ENCODE measurements around the gene GSPT2. TPM values are rescaled to one million over a fixed set of nuclear protein-coding genes. Genes with fewer than 3 reads are reported as not detected.

GSPT2 gene
- total RNA-seq, 1 donor = 7.8 TPM

DNA sequence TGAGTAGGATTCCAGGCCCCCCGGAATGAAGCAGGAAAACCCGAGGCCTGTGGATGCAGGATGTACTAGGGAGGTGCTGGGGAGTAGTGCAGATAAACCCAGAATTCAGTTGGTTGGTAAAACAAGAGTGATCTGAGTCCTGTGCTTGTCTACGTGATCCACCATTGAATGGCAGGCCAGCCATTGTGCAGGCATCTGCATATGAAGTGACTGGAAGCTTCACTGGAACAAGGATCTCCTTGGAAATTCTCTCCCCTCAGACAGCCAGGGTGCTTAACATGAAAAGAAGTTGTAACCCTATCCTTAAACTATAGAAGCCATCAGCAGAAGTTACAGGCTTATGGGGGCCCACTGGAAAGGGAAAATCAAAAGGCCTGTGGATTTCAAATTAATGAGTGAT, 656 bp upstream of the GSPT2 start:
- no peak overlapping the region for H3K4me3 ChIP-seq (ENCODE audit: low read depth, low read length)
- DNase-seq (ENCODE audit: low read depth) = no peak
- TF ChIP-seq, protein P1, sequence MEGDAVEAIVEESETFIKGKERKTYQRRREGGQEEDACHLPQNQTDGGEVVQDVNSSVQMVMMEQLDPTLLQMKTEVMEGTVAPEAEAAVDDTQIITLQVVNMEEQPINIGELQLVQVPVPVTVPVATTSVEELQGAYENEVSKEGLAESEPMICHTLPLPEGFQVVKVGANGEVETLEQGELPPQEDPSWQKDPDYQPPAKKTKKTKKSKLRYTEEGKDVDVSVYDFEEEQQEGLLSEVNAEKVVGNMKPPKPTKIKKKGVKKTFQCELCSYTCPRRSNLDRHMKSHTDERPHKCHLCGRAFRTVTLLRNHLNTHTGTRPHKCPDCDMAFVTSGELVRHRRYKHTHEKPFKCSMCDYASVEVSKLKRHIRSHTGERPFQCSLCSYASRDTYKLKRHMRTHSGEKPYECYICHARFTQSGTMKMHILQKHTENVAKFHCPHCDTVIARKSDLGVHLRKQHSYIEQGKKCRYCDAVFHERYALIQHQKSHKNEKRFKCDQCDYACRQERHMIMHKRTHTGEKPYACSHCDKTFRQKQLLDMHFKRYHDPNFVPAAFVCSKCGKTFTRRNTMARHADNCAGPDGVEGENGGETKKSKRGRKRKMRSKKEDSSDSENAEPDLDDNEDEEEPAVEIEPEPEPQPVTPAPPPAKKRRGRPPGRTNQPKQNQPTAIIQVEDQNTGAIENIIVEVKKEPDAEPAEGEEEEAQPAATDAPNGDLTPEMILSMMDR (IDR thresholded peaks at IDR 0.05; ENCODE audit: insufficient read depth, low read depth, low read length) = no peak

DNA sequence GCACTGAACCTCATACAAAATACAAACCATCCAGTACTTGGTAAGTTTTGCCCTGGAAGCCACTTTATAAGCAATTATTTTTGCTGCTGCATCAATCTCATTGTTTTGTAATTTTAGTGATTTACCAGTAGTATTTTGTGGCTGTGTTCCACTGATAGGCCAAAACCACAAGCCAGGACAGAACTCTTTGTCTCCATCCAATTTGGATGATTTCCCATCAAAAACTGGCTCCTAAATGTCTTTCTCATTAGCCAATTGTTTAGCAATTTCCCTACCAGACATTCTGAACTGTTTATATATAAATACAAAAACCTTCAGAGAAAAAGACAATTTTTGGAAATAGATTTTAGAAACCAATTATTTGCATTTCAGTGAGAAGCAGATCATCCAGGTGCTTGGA, 4.4 kb downstream of the GSPT2 start:
- no peak overlapping the region for H3K4me3 ChIP-seq (ENCODE audit: low read depth, low read length)
- TF ChIP-seq, protein P1 (IDR thresholded peaks at IDR 0.05; ENCODE audit: insufficient read depth, low read depth, low read length) = no peak
- DNase-seq (ENCODE audit: low read depth) = no peak

DNA sequence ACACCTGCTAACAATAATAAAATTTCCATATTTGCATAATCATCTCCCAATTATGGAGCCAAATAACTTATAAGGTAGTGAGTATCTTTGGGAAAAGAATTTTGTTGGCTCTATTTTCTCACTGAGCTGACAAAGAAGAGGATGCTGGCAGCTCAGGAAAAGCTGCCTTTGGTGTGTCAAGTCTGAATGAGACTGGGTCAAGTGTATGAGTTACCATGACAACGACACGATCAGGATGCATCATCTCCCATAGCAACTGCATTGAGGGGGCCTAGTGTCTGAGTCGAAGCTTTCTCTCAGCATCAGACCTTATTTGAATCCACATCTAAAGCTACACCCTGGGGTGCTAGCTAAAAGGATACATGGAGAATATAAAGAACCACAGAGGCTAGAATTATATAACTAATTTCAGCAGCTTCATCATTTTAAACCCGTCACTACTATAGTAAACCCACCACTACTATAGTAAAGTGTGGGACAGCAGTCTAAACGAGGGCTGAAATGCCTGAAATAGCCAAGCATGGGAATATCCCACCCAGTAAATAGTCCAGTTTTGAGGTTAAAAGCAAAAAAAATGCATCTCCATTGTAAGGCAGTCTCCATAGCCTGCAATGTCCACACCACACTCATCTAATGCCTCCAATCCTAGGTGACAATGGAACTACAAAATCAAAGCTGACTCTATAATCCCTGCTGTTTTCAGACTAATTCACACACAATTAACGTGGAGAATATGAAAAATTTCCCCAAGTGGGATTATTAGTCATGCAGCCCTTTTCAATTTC, 16.0 kb downstream of the GSPT2 start:
- no peak overlapping the region for H3K4me3 ChIP-seq (ENCODE audit: low read depth, low read length)
- TF ChIP-seq, protein P1 (IDR thresholded peaks at IDR 0.05; ENCODE audit: insufficient read depth, low read depth, low read length) = no peak
- DNase-seq (ENCODE audit: low read depth) = no peak

DNA sequence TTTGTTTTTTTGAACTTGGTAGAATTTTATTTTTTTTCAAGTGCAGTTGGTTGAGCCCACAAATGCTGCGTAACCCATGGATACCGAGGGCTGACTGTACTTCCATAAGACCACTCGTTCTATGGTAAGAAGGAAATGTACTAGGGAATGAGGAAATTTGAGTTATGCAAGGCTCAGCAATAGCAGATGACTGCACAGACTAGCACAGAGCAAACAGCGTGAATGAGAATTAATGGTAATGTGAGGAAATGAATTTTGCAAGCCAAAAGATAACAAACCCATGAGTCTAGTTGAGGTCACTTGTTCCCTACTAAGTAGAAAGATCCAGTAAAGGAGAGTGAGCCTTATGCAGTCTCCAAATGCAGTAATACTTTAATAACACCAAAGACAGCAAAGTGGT, 17.4 kb downstream of the GSPT2 start:
- H3K4me3 ChIP-seq (ENCODE audit: low read depth, low read length) = no peak overlapping the region
- TF ChIP-seq, protein P1 (IDR thresholded peaks at IDR 0.05; ENCODE audit: insufficient read depth, low read depth, low read length) = no peak
- no peak for DNase-seq (ENCODE audit: low read depth)

DNA sequence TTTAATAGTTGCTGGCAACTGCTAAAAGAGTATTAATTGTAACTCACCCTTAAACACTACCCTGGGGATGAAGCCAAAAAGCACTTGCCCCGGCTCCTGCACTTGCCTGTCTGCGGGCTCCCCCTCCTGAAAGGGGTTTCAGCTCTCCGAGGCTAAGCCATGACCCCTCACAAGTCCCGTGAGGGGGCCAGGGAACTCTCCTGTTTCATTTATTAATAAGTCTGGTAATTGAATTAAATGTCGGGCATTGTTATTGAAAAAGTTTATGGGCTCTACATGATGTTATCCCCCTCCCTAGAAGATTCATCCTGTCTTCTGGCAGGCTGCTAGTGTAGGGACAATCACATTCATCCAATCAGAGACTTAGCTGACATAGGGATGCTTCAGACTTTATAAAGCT, 23.3 kb downstream of the GSPT2 start:
- TF ChIP-seq, protein P1 (IDR thresholded peaks at IDR 0.05; ENCODE audit: insufficient read depth, low read depth, low read length) = no peak
- DNase-seq (ENCODE audit: low read depth) = no peak

DNA sequence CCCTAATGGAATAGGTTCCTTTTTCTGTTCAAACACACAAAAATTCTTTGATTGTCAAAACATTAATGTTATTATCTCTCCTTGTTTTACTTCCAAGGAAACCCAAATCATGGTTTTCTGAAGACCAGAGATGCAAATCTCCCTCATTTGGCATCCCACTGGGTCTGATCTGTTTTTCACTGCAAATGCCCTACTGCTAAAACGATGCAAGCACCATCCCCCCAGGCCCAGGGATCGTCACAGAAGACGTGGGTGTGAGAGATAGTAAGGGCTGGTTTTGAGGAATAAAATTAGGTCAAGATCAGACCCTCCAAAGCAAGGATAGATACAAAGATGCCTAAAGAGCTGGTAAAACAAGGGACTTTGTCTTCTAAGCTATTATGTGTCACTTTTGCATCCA, 33.6 kb downstream of the GSPT2 start:
- TF ChIP-seq, protein P1 (IDR thresholded peaks at IDR 0.05; ENCODE audit: insufficient read depth, low read depth, low read length) = no peak
- no peak overlapping the region for H3K4me3 ChIP-seq (ENCODE audit: low read depth, low read length)
- DNase-seq (ENCODE audit: low read depth) = no peak

More for the DNA sequence above, 23.3 kb downstream of the GSPT2 start:
- no peak overlapping the region for H3K4me3 ChIP-seq (ENCODE audit: low read depth, low read length)

DNA sequence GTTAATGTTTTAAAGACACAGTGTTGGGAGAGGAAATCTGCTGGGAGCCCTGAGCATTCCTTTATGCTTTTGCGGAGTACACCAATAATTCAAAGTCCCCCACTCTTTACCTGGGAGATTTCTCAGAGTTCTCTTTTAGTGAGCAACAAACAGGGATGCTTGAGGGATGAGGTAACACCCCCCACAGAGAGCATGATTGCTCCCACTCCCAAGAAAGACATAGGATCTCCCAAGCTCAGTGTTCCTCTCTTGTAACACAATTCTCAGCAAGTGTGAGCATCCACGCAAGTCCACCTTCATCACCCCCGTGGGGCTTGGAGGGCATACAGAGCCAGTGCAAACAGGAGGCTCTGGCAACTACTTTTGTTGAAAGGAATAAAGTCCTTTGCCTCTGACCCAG, 36.1 kb downstream of the GSPT2 start:
- no peak overlapping the region for H3K4me3 ChIP-seq (ENCODE audit: low read depth, low read length)
- no peak for DNase-seq (ENCODE audit: low read depth)
- TF ChIP-seq, protein P1 (IDR thresholded peaks at IDR 0.05; ENCODE audit: insufficient read depth, low read depth, low read length) = no peak
